HepG2 (cell line): ENCODE measurements around the gene SHC1. TPM values are rescaled to one million over a fixed set of nuclear protein-coding genes. Genes with fewer than 3 reads are reported as not detected.

ENCODE experiments used
- ATAC-seq: fragments of 200-7000 bp; cut with Tn5 transposase; 3 replicates; pipeline ENCODE4 v1.9.1; 2020; ENCODE audit warnings: mild to moderate bottlenecking, moderate library complexity
- BruUV-seq: library from RNA; stranded (reverse); fragments of 400-500 nt; replicated peaks from 2 replicates; lab custom pipeline; 2021; lab: Mats Ljungman, UMichigan
- CTCF ChIA-PET: fragments of 300-600 bp; formaldehyde crosslinking; extraction: SDS; loops from one replicate; lab custom pipeline; 2021; ENCODE audit warnings: low total read pairs, inconsistent platforms, low intra/inter-chr PET ratio; lab: Yijun Ruan, JAX
- POLR2A ChIA-PET: fragments of 350-600 bp; sonication (Branson Sonifier 250); formaldehyde crosslinking; loops from one replicate; lab custom pipeline; 2020; ENCODE audit warnings: antibody characterized with exemption, inconsistent platforms; lab: Yijun Ruan, JAX
- DNase-seq: peaks from one replicate; pipeline ENCODE4 v3.0.0-alpha.2; 2015; ENCODE audit warnings: low spot score
- FAIRE-seq: peaks from 3 replicates; lab custom pipeline; 2011; peaks lifted over from hg19 to GRCh38; lab: Jason Lieb, UNC
- H2AFZ ChIP-seq: one replicate; pipeline ENCODE4 v1.6.1; 2011; ENCODE audit warnings: low read length, inconsistent platforms
- H3K27ac ChIP-seq: fragments of 300-600 bp; 3 replicates; pipeline ENCODE4 v1.8.0; 2011; ENCODE audit warnings: mixed run types, mild to moderate bottlenecking, mixed read lengths, low read length, inconsistent platforms; ENCODE audit not compliant: insufficient read depth; ENCODE audit errors: extremely low read length
- H3K27me3 ChIP-seq, 2 experiments: fragments of 200-600 bp in 1 of 2; 2 replicates in 1 of 2; 3 replicates in 1 of 2; pipeline versions ENCODE4 v1.6.0 to v1.8.0; 2011; ENCODE audit warnings: low read length in 2 of 2, mild to moderate bottlenecking in 2 of 2, moderate library complexity in 2 of 2, inconsistent platforms in 1 of 2; ENCODE audit not compliant: insufficient read depth in 2 of 2, control insufficient read depth in 1 of 2
- H3K36me3 ChIP-seq, 2 experiments: fragments of 200-600 bp in 1 of 2; replicated peaks in 1 of 2; 2 replicates in 1 of 2; 3 replicates in 1 of 2; pipeline versions ENCODE4 v1.5.1 to v1.8.0; 2011; ENCODE audit warnings: low read length in 2 of 2, inconsistent platforms in 1 of 2; ENCODE audit not compliant: insufficient read depth in 2 of 2, control insufficient read depth in 1 of 2
- H3K4me1 ChIP-seq: 2 replicates; pipeline ENCODE4 v1.5.1; 2012; ENCODE audit warnings: low read length, inconsistent platforms; ENCODE audit not compliant: insufficient read depth
- H3K4me2 ChIP-seq: 2 replicates; pipeline ENCODE4 v1.6.0; 2011; ENCODE audit warnings: low read depth, low read length, inconsistent platforms
- H3K4me3 ChIP-seq, 3 experiments: fragments of 200-600 bp in 1 of 3; sonication (generic), shearing (Covaris generic) in 1 of 3; replicated peaks in 1 of 3; 2 replicates each; pipeline ENCODE4 v1.5.1; 2011 to 2016; ENCODE audit warnings: low read length in 3 of 3, inconsistent platforms in 2 of 3, low read depth in 2 of 3, mild to moderate bottlenecking in 2 of 3, control low read depth in 1 of 3, mixed read lengths in 1 of 3; ENCODE audit not compliant: insufficient read depth in 1 of 3
- H3K79me2 ChIP-seq: one replicate; pipeline ENCODE4 v1.6.1; 2011; ENCODE audit warnings: low read length, inconsistent platforms; ENCODE audit not compliant: insufficient read depth
- H3K9ac ChIP-seq: 2 replicates; pipeline ENCODE4 v1.6.0; 2011; ENCODE audit warnings: mild to moderate bottlenecking, low read depth, low read length, inconsistent platforms; ENCODE audit not compliant: insufficient read depth
- H3K9me3 ChIP-seq: 2 replicates; pipeline ENCODE4 v1.5.1; 2012; ENCODE audit warnings: mild to moderate bottlenecking, low read length
- H4K20me1 ChIP-seq: 2 replicates; pipeline ENCODE4 v1.6.0; 2011; ENCODE audit warnings: inconsistent platforms, mild to moderate bottlenecking, low read length, moderate library complexity; ENCODE audit not compliant: insufficient read depth
- DDIT3 ChIP-seq: sonication (generic); formaldehyde crosslinking; IDR thresholded peaks from 2 replicates; pipeline ENCODE4 v1.4.0; 2020; ENCODE audit warnings: mild to moderate bottlenecking, missing genetic modification reagents
- HIC2 ChIP-seq: sonication (generic); formaldehyde crosslinking; IDR thresholded peaks from 2 replicates; pipeline ENCODE4 v1.9.0; 2022; ENCODE audit warnings: low read depth, missing genetic modification reagents
- HMG20A ChIP-seq: IDR thresholded peaks from 2 replicates; pipeline ENCODE4 v1.6.1; 2016; ENCODE audit warnings: borderline replicate concordance
- JARID2 ChIP-seq: sonication (generic); formaldehyde crosslinking; IDR thresholded peaks from 2 replicates; pipeline ENCODE4 v1.8.1; 2023; ENCODE audit warnings: missing genetic modification reagents, inconsistent platforms; ENCODE audit not compliant: insufficient replicate concordance
- KLF6 ChIP-seq: IDR thresholded peaks from 2 replicates; pipeline ENCODE4 v1.8.0; 2016; ENCODE audit warnings: missing biosample characterization, missing genetic modification reagents
- NONO ChIP-seq, 2 experiments: fragments of 450-650 bp in 1 of 2; sonication (generic) in 1 of 2; formaldehyde crosslinking in 1 of 2; IDR thresholded peaks in 1 of 2; conservative IDR thresholded peaks in 1 of 2; 2 replicates each; pipeline versions ENCODE4 v1.6.1 to v1.8.0; 2017 to 2022; ENCODE audit warnings: mild to moderate bottlenecking in 1 of 2, missing genetic modification reagents in 1 of 2, moderate library complexity in 1 of 2
- SIX1 ChIP-seq: sonication (generic); formaldehyde crosslinking; IDR thresholded peaks from 2 replicates; pipeline ENCODE4 v1.4.0; 2020; ENCODE audit warnings: missing genetic modification reagents, borderline replicate concordance
- ZFX ChIP-seq: sonication (generic); formaldehyde crosslinking; IDR thresholded peaks from 2 replicates; pipeline ENCODE4 v1.4.0; 2020; ENCODE audit warnings: mild to moderate bottlenecking, low read depth, missing genetic modification reagents, moderate library complexity
- ZNF224 ChIP-seq: sonication (generic); formaldehyde crosslinking; IDR thresholded peaks from 2 replicates; pipeline ENCODE4 v1.5.0; 2020; ENCODE audit warnings: mild to moderate bottlenecking, missing genetic modification reagents
- ZNF253 ChIP-seq: sonication (generic); formaldehyde crosslinking; IDR thresholded peaks from 2 replicates; pipeline ENCODE4 v1.8.0; 2022; ENCODE audit warnings: mild to moderate bottlenecking, missing genetic modification reagents, borderline replicate concordance
- ZNF260 ChIP-seq: sonication (generic); formaldehyde crosslinking; IDR thresholded peaks from 2 replicates; pipeline ENCODE4 v1.4.0; 2020; ENCODE audit warnings: missing genetic modification reagents, low read depth, mild to moderate bottlenecking, borderline replicate concordance
- ZNF629 ChIP-seq: sonication (generic); formaldehyde crosslinking; conservative IDR thresholded peaks from 2 replicates; pipeline ENCODE4 v1.5.0; 2020; ENCODE audit warnings: missing genetic modification reagents
- ZNF709 ChIP-seq: sonication (generic); formaldehyde crosslinking; IDR thresholded peaks from 2 replicates; pipeline ENCODE4 v1.5.0; 2020; ENCODE audit warnings: mild to moderate bottlenecking, missing genetic modification reagents
- ZSCAN12 ChIP-seq: sonication (generic); formaldehyde crosslinking; IDR thresholded peaks from 2 replicates; pipeline ENCODE4 v1.9.0; 2021; ENCODE audit warnings: mild to moderate bottlenecking, missing genetic modification reagents
- WGBS: methylation state at CpG from one replicate; pipeline ENCODE4 v1.1.6; 2017; ENCODE audit warnings: low lambda C conversion rate; 5-methylcytosine and 5-hydroxymethylcytosine counted together
- in situ Hi-C: cut with HindIII; loops from 2 replicates; pipeline ENCODE4 v1.10.0; 2017; ENCODE audit warnings: low pct_unique_long_range_greater_than_20kb; ENCODE audit not compliant: extremely low pct_ligation_motif_present
- intact Hi-C: fragments of 100-400 bp; cut with micrococcal nuclease; formaldehyde crosslinking; loops from one replicate; pipeline ENCODE4 v1.10.0; 2022; ENCODE audit not compliant: unreplicated experiment
- polyA plus RNA-seq, 8 experiments: library from polyadenylated mRNA; depleted of rRNA in 3 of 8; stranded (reverse) in 7 of 8; unstranded in 1 of 8; fragments of >200 nt; fragmentation: Illumina TruSeq in 4 of 8; extraction: Trizol in 4 of 8; gene quantifications; 2 replicates each; pipeline versions ENCODE4 v1.2.1 to v1.2.3, GENCODE V29; 2011 to 2016; ENCODE audit warnings: low read depth in 4 of 8, missing spikeins in 1 of 8, mixed read lengths in 1 of 8; ENCODE audit not compliant: insufficient read depth in 1 of 8
- total RNA-seq, 5 experiments: library from RNA; depleted of rRNA; stranded (reverse); fragments of >200 nt; fragmentation: Illumina TruSeq; extraction: Trizol; gene quantifications; 2 replicates each; pipeline ENCODE4 v1.2.3, GENCODE V29; 2016; ENCODE audit warnings: low read depth in 1 of 5
- TF ChIP-seq, protein P1 (sequence below): IDR thresholded peaks from 2 replicates; pipeline ENCODE4 v1.6.1; 2016; ENCODE audit warnings: mild to moderate bottlenecking, missing biosample characterization, missing genetic modification reagents
- TF ChIP-seq, protein P2 (sequence below): sonication (generic); formaldehyde crosslinking; IDR thresholded peaks from 2 replicates; pipeline ENCODE4 v1.8.1; 2023; ENCODE audit warnings: mild to moderate bottlenecking, missing genetic modification reagents
- TF ChIP-seq, protein P3 (sequence below): sonication (generic); formaldehyde crosslinking; IDR thresholded peaks from 2 replicates; pipeline ENCODE4 v1.4.0; 2020; ENCODE audit warnings: mild to moderate bottlenecking, missing genetic modification reagents
- TF ChIP-seq, protein P4 (sequence below): IDR thresholded peaks from 2 replicates; pipeline ENCODE4 v1.6.1; 2016; ENCODE audit warnings: low read depth, borderline replicate concordance

The SHC1 gene
- total and polyA plus RNA-seq, 2 of the 13 experiments (the other 11 are each of a cell fraction or from before 2014, with no cell fraction given) = 52.0 to 137 TPM

DNA sequence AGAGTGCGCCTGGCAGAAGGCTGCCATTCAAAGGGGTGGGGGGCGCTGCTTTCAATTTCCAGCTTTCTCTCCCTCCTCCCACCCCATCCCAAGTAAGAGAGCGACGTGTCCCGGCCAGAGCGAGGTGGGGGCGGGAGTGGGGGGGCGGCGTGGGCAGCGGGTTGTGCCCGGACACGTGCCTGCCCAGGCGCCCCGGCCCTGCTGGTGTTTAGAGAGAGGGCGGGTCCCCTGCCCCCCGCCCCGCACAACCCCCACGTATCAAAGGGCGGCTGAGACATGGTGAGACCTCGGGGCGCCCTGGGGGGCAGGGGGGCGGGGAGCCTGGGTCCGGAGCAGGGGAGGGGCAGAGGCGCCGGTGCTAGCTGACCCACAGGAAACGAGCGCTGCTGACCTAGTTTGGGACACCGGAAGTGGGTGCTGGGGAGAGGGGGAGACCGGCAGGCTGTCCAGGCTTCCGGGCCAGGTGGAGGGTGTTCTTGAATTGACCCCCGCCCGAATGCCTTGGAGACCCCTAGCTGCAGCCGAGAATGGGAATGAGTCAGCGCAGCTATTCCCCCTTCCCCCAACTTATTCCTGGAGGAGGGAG is 33.3 kb upstream of the SHC1 start:
- no peaks in the 10 kb centered on the region; a peak in 1 of 5 replicates for H3K36me3 ChIP-seq
- no TSS peak for BruUV-seq
- WGBS = 3% methylated on average over 13 of the region's 34 CpGs
- H3K79me2 ChIP-seq = peaks cover 40% of the 10 kb centered on the region
- peak; percentile 26 for FAIRE-seq
- no peak overlapping the region for H2AFZ ChIP-seq
- ChIA-PET POLR2A (interaction anchor here (0.6 to 6.7 kb wide), 11 partner anchors 10 to 223 kb away, joined by 3 to 90 read pairs (median 3); partner anchors contain the start of genes ADAM15, FLAD1 and PMVK), CTCF (interaction anchor here (1.6 kb wide), 1 partner anchor 13 kb away, joined by 5 read pairs; no protein-coding TSS in a partner anchor)
- H3K27ac ChIP-seq = peak overlapping the region; percentile 97
- peak; percentile 70 for DNase-seq
- in situ Hi-C loops (no loop called here), intact Hi-C loops (loop anchor here (5.0 kb wide), 1 partner anchor 447 kb away; the partner anchor contains the start of gene UBE2Q1)
- peaks cover 4% of the 10 kb centered on the region; the same call in 1 of the 2 replicates for H4K20me1 ChIP-seq
- no peaks in the 10 kb centered on the region for H3K9me3 ChIP-seq
- H3K4me3 ChIP-seq = peak overlapping the region; percentile 86 to 98 (median 98)
- H3K27me3 ChIP-seq = no peaks in the 10 kb centered on the region; a peak in 1 of 5 replicates
- H3K9ac ChIP-seq = peak overlapping the region; percentile 95
- ATAC-seq = peak; percentile 1; the same call in 1 of the 3 replicates
- H3K4me1 ChIP-seq = peaks cover 60% of the 10 kb centered on the region
- H3K4me2 ChIP-seq = peak overlapping the region; percentile 89
- TF ChIP-seq ZFX (CRISPR knock-in tag) (no peak), HIC2 (CRISPR knock-in tag) (no peak), KLF6 (CRISPR knock-in tag) (no peak), ZNF224 (no peak), ZNF709 (no peak; the same call in 1 of the 2 replicates), ZNF260 (CRISPR knock-in tag) (no peak), ZNF629 (CRISPR knock-in tag) (no peak), HMG20A (CRISPR knock-in tag) (no peak), JARID2 (CRISPR knock-in tag) (no peak), ZNF253 (no peak), NONO (IDR thresholded peaks at IDR 0.05) (no peak), NONO (CRISPR knock-in tag; conservative IDR thresholded peaks at IDR 0.05) (peak; percentile 31; the same call in 1 of the 2 replicates), DDIT3 (CRISPR knock-in tag) (no peak), ZSCAN12 (CRISPR knock-in tag) (no peak), SIX1 (CRISPR knock-in tag) (no peak)
- TF ChIP-seq, protein P1, sequence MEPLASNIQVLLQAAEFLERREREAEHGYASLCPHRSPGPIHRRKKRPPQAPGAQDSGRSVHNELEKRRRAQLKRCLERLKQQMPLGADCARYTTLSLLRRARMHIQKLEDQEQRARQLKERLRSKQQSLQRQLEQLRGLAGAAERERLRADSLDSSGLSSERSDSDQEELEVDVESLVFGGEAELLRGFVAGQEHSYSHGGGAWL (CRISPR knock-in tag) = no peak
- TF ChIP-seq, protein P2, sequence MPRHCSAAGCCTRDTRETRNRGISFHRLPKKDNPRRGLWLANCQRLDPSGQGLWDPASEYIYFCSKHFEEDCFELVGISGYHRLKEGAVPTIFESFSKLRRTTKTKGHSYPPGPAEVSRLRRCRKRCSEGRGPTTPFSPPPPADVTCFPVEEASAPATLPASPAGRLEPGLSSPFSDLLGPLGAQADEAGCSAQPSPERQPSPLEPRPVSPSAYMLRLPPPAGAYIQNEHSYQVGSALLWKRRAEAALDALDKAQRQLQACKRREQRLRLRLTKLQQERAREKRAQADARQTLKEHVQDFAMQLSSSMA (CRISPR knock-in tag) = no peak
- TF ChIP-seq, protein P3, sequence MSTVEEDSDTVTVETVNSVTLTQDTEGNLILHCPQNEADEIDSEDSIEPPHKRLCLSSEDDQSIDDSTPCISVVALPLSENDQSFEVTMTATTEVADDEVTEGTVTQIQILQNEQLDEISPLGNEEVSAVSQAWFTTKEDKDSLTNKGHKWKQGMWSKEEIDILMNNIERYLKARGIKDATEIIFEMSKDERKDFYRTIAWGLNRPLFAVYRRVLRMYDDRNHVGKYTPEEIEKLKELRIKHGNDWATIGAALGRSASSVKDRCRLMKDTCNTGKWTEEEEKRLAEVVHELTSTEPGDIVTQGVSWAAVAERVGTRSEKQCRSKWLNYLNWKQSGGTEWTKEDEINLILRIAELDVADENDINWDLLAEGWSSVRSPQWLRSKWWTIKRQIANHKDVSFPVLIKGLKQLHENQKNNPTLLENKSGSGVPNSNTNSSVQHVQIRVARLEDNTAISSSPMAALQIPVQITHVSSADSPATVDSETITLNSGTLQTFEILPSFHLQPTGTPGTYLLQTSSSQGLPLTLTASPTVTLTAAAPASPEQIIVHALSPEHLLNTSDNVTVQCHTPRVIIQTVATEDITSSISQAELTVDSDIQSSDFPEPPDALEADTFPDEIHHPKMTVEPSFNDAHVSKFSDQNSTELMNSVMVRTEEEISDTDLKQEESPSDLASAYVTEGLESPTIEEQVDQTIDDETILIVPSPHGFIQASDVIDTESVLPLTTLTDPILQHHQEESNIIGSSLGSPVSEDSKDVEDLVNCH (CRISPR knock-in tag) = no peak
- TF ChIP-seq, protein P4, sequence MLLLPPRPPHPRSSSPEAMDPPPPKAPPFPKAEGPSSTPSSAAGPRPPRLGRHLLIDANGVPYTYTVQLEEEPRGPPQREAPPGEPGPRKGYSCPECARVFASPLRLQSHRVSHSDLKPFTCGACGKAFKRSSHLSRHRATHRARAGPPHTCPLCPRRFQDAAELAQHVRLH (CRISPR knock-in tag) = no peak
